Ascending aorta (tissue), 2 donors: ENCODE data around the gene THEMIS2. TPM values are rescaled to one million over a fixed set of nuclear protein-coding genes. Genes with fewer than 3 reads are reported as not detected.

Source experiments
- DNase-seq, 2 donors: peaks; one replicate each; pipeline ENCODE4 v3.0.0-alpha.2; 2019; ENCODE audit warnings: low spot score in 2 of 2
- H3K27ac ChIP-seq, 2 donors: fragments of 200-600 bp; sonication (generic); one replicate each; pipeline ENCODE4 v1.5.1; 2016 to 2017; ENCODE audit warnings: mild to moderate bottlenecking in 1 of 2
- H3K27me3 ChIP-seq: fragments of 200-600 bp; sonication (generic); one replicate; pipeline ENCODE4 v1.5.1; 2017
- H3K36me3 ChIP-seq, 2 donors: fragments of 200-600 bp; sonication (generic); one replicate each; pipeline ENCODE4 v1.5.1; 2016
- H3K4me1 ChIP-seq, 2 donors: fragments of 200-600 bp; sonication (generic); one replicate each; pipeline ENCODE4 v1.5.1; 2016 to 2017; ENCODE audit warnings: mild to moderate bottlenecking in 1 of 2
- H3K4me3 ChIP-seq, 2 donors: fragments of 200-600 bp; sonication (generic); one replicate each; pipeline ENCODE4 v1.5.1; 2016 to 2017; ENCODE audit warnings: mild to moderate bottlenecking in 1 of 2
- H3K9me3 ChIP-seq, 2 donors: fragments of 200-600 bp; sonication (generic); one replicate each; pipeline ENCODE4 v1.5.1; 2016
- intact Hi-C: fragments of 100-400 bp; cut with DNase I; formaldehyde crosslinking; loops from one replicate; pipeline ENCODE4 v1.15.1; 2023
- total RNA-seq: library from RNA; depleted of rRNA; stranded (reverse); fragments of >200 nt; gene quantifications from one replicate; pipeline ENCODE4 v1.1.0, GENCODE V29; 2016
- TF ChIP-seq, protein P1 (sequence below), 3 experiments: fragments of 200-600 bp in 2 of 3; fragments of 450-650 bp in 1 of 3; sonication (generic) in 2 of 3; IDR thresholded peaks; one replicate each; pipeline ENCODE4 v1.5.1; 2016 to 2019; ENCODE audit warnings: antibody characterized with exemption in 3 of 3, mild to moderate bottlenecking in 1 of 3, moderate library complexity in 1 of 3

The THEMIS2 gene
- total RNA-seq, 1 donor from 2014 or later, result 206 TPM

DNA sequence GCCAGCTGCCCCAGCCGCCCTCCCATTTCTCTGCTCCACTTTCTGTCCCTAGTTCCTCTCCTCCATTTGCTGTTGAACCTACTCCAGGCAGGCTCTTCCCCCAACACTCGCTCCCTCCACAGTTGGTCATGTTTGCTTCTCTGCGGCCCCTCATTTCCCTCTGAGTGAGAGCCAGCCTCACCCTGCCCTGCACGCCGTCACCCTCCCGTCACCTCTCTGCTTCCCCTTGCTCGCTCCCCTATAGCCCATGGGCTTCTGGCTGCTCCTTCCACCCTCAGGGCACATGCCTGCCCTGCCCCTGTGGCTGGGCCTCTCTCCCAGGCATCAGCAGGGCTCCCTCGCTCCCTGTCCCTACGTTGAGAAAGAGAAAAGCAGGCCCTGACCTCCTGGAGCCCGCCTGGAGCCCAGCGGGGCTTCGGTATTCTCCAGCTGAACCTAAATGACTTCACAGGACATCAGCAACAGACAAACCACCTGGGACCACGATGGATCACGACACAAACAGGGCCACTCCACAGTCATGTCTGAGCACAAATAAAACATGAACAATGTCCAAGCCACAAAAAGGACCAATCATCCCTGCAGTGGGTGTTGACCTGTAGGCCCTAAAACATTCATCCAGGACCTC, 13.3 kb upstream of the THEMIS2 start:
- intact Hi-C loops, result loop anchor here (1.0 kb wide), 1 partner anchor 120 kb away; no protein-coding TSS in a partner anchor

GRCh38 chr1:27861436-27861835, 10.9 kb upstream of the THEMIS2 start:
- no peak overlapping the region for H3K27ac ChIP-seq
- H3K4me3 ChIP-seq, result no peak overlapping the region
- H3K36me3 ChIP-seq, result no peaks in the 10 kb centered on the region
- peaks cover 0 to 3% of the 10 kb centered on the region in 2 donors for H3K4me1 ChIP-seq
- H3K27me3 ChIP-seq, result no peaks in the 10 kb centered on the region
- DNase-seq, result no peak
- TF ChIP-seq, protein P1, sequence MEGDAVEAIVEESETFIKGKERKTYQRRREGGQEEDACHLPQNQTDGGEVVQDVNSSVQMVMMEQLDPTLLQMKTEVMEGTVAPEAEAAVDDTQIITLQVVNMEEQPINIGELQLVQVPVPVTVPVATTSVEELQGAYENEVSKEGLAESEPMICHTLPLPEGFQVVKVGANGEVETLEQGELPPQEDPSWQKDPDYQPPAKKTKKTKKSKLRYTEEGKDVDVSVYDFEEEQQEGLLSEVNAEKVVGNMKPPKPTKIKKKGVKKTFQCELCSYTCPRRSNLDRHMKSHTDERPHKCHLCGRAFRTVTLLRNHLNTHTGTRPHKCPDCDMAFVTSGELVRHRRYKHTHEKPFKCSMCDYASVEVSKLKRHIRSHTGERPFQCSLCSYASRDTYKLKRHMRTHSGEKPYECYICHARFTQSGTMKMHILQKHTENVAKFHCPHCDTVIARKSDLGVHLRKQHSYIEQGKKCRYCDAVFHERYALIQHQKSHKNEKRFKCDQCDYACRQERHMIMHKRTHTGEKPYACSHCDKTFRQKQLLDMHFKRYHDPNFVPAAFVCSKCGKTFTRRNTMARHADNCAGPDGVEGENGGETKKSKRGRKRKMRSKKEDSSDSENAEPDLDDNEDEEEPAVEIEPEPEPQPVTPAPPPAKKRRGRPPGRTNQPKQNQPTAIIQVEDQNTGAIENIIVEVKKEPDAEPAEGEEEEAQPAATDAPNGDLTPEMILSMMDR (IDR thresholded peaks at IDR 0.05), result no peak
- H3K9me3 ChIP-seq, result no peaks in the 10 kb centered on the region
- intact Hi-C loops, result no loop called here

More for the DNA sequence above, 13.3 kb upstream of the THEMIS2 start:
- Histone ChIP-seq H3K4me1 (peaks cover 0 to 3% of the 10 kb centered on the region in 2 donors), H3K4me3 (no peak overlapping the region), H3K9me3 (no peaks in the 10 kb centered on the region), H3K27me3 (no peaks in the 10 kb centered on the region), H3K36me3 (no peaks in the 10 kb centered on the region), H3K27ac (no peak overlapping the region)
- TF ChIP-seq, protein P1 (IDR thresholded peaks at IDR 0.05), result no peak
- DNase-seq, result no peak

- TF ChIP-seq, protein P1 (IDR thresholded peaks at IDR 0.05), result no peak
- H3K36me3 ChIP-seq, result no peaks in the 10 kb centered on the region
- H3K27me3 ChIP-seq, result no peaks in the 10 kb centered on the region
- intact Hi-C loops, result no loop called here
- H3K9me3 ChIP-seq, result no peaks in the 10 kb centered on the region
- peak overlapping the region in 1 of 2 donors; percentile 43 for H3K27ac ChIP-seq
- no peak overlapping the region for H3K4me3 ChIP-seq
- peaks cover 0 to 3% of the 10 kb centered on the region in 2 donors for H3K4me1 ChIP-seq
- DNase-seq, result no peak
Measured at GRCh38 chr1:27862004-27862403, 10.3 kb upstream of the THEMIS2 start.

DNA sequence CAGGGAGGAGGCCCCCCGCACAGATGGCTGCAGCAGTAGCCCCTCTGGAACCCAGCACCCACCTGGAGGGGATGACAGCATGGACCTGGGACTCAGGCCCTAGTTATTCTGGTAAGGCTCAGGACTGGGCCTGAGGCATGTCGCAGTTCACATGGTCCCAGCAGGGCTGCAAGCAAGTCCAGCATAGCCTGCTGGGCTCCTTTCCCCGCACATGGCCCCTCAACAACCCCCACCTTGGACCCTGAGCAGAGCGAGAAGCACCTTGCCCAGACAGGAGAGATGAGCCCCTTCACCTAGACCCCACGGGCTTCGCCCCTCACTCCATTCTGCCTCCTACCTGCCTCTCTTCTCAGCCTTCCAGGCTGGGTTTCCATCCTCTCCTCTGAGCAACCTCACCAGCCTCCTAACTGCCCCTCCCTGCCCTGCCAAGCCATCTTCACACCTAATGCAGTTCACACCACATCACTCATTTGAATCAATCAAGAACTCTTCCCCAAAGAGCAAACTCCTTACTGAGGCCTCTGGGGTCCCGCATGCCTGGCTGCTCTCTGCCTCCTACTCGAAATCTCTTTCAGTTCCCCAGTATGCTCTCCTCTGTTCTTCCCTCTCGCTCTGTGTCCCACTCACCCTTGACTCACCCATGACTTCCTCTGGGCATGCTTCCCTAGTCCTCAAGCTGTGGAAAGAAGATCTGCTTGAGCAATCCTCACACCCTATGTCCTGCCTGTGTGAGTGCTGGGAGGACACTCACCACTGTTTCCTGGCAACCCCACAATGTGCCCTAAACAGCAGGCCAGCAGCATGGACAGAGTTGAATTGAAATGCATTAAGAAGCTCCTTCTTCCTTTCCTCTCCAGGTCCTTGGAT, 9.4 kb upstream of the THEMIS2 start:
- TF ChIP-seq, protein P1 (IDR thresholded peaks at IDR 0.05), result no peak
- peak; percentile 54 to 84 for DNase-seq
- no peaks in the 10 kb centered on the region for H3K27me3 ChIP-seq
- no peak overlapping the region for H3K4me3 ChIP-seq
- peaks cover 0 to 3% of the 10 kb centered on the region in 2 donors for H3K4me1 ChIP-seq
- H3K36me3 ChIP-seq, result no peaks in the 10 kb centered on the region
- H3K27ac ChIP-seq, result peak overlapping the region; percentile 54 to 59
- intact Hi-C loops, result no loop called here
- H3K9me3 ChIP-seq, result no peaks in the 10 kb centered on the region

DNA sequence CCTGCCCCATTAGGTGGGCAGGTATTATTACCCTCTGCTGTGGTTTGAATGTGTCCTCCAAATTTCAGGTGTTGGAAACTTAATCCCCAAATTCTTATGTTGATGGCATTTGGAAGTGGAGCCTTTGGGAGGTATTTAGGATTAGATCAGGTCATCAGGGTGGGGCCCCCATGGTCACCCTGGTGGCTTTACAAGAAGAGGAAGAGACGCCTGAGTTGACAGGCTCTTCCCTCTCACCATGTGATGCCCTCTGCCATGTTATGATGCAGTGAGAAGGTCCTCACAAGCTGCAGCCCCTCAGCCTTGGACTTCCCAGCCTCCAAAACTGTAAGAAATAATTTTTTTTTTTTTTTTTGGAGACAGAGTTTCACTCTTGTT, 8.8 kb upstream of the THEMIS2 start:
- Histone ChIP-seq H3K4me1 (no peaks in the 10 kb centered on the region), H3K27ac (peak overlapping the region in 1 of 2 donors; percentile 54), H3K27me3 (no peaks in the 10 kb centered on the region), H3K9me3 (no peaks in the 10 kb centered on the region), H3K4me3 (no peak overlapping the region), H3K36me3 (no peaks in the 10 kb centered on the region)
- intact Hi-C loops, result no loop called here
- DNase-seq, result no peak
- TF ChIP-seq, protein P1 (IDR thresholded peaks at IDR 0.05), result no peak
